ENCODE data around the gene OR2T29.
"Not testable (repeated sequence)": the region's sequence is repeated elsewhere in the genome, so short reads cannot be mapped to it uniquely, and the experiment has no call there.

Gene OR2T29

GRCh38 chr1:248562672-248563071 lies at the start of gene OR2T29:
OR2T29 (minus strand) TSS chr1:248562772; CDS start chr1:248559491, 3,281 bp downstream.
- not testable (repeated sequence) for DNase-seq

GRCh38 chr1:248611883-248612414 lies 49.4 kb upstream of the OR2T29 start:
- no peak for DNase-seq

- DNase-seq: no peak
Measured at GRCh38 chr1:248610301-248610700, 47.7 kb upstream of the OR2T29 start.

GRCh38 chr1:248599396-248599795 lies 36.8 kb upstream of the OR2T29 start:
- no peak for DNase-seq

GRCh38 chr1:248597589-248597988 lies 35.0 kb upstream of the OR2T29 start, which contains the start of gene OR2T10:
OR2T10 (minus strand) TSS chr1:248597700; CDS start chr1:248593768, 3,932 bp downstream.
- DNase-seq: no peak

GRCh38 chr1:248596615-248597014 lies 34.0 kb upstream of the OR2T29 start:
- DNase-seq: no peak

- DNase-seq: no peak
Measured at GRCh38 chr1:248593226-248593625, 30.7 kb upstream of the OR2T29 start.

- no peak for DNase-seq
Measured at GRCh38 chr1:248592655-248593054, 30.1 kb upstream of the OR2T29 start.

- DNase-seq: no peak
Measured at GRCh38 chr1:248590055-248590454, 27.5 kb upstream of the OR2T29 start.

- DNase-seq: no peak
Measured at GRCh38 chr1:248589334-248589733, 26.8 kb upstream of the OR2T29 start.

GRCh38 chr1:248585266-248585665 lies 22.7 kb upstream of the OR2T29 start:
- DNase-seq: no peak

GRCh38 chr1:248576260-248576980 lies 13.8 kb upstream of the OR2T29 start:
- no peak for DNase-seq

- not testable (repeated sequence) for DNase-seq
Measured at GRCh38 chr1:248574657-248575056, 12.1 kb upstream of the OR2T29 start, which contains the start of gene OR2T34. OR2T34 (minus strand) TSS chr1:248574757; CDS start chr1:248574757, 0 bp downstream.

- DNase-seq: not testable (repeated sequence)
Measured at GRCh38 chr1:248573856-248574255, 11.3 kb upstream of the OR2T29 start.

GRCh38 chr1:248572049-248572448 lies 9.5 kb upstream of the OR2T29 start:
- DNase-seq: not testable (repeated sequence)

GRCh38 chr1:248570811-248571210 lies 8.2 kb upstream of the OR2T29 start:
- not testable (repeated sequence) for DNase-seq

- DNase-seq: not testable (repeated sequence)
Measured at GRCh38 chr1:248569049-248569448, 6.5 kb upstream of the OR2T29 start.

GRCh38 chr1:248565530-248566373 lies 3.2 kb upstream of the OR2T29 start:
- not testable (repeated sequence) for DNase-seq

- DNase-seq: not testable (repeated sequence)
Measured at GRCh38 chr1:248551027-248551426, 11.5 kb downstream of the OR2T29 start.

- not testable (repeated sequence) for DNase-seq
Measured at GRCh38 chr1:248547383-248547782, 15.2 kb downstream of the OR2T29 start.

- DNase-seq: not testable (repeated sequence)
Measured at GRCh38 chr1:248537449-248537848, 25.1 kb downstream of the OR2T29 start.

GRCh38 chr1:248521856-248522255 lies 40.7 kb downstream of the OR2T29 start:
- DNase-seq: no peak

- DNase-seq: not testable (repeated sequence)
Measured at GRCh38 chr1:248510217-248510616, 52.4 kb downstream of the OR2T29 start.
